Measurements from ENCODE around the gene PITRM1. TPM values are rescaled to one million over a fixed set of nuclear protein-coding genes. Genes with fewer than 3 reads are reported as not detected.
A peak's percentile ranks its signal among the peaks of the same experiment; 100 is the strongest.

Gene PITRM1
- total RNA-seq, 1 donor from 2014 or later: 110 TPM

DNA sequence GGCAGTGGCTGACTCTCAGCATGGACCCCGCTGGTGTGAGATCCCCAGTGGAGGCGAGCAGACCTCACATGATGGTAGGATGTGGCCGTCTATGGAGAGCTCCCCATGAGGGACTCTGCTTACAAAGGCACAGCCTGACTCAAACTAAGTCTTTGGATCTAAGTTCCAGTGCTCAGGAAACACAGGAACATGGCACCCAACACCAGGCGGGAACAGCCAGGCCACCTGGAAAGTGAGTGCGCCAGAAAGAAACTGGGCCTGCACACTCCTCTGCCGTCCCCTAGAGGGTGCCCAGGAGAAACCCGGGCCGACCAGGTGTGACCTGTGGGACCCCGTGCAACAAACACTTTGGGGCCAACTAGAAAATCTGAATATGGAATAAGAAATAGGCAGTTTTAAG, 10.0 kb downstream of the PITRM1 start:
- Histone ChIP-seq H3K9me3 (no peaks in the 10 kb centered on the region), H3K27ac (no peak overlapping the region), H3K27me3 (no peaks in the 10 kb centered on the region), H3K4me3 (no peak overlapping the region), H3K4me1 (no peaks in the 10 kb centered on the region), H3K36me3 (peaks cover 89 to 98% of the 10 kb centered on the region in 2 donors)
- intact Hi-C loops (cut with DNase I): no loop called here
- DNase-seq (ENCODE audit: low spot score in 2 of 2): peak in 1 of 2 donors; percentile 53
- TF ChIP-seq, protein P1, sequence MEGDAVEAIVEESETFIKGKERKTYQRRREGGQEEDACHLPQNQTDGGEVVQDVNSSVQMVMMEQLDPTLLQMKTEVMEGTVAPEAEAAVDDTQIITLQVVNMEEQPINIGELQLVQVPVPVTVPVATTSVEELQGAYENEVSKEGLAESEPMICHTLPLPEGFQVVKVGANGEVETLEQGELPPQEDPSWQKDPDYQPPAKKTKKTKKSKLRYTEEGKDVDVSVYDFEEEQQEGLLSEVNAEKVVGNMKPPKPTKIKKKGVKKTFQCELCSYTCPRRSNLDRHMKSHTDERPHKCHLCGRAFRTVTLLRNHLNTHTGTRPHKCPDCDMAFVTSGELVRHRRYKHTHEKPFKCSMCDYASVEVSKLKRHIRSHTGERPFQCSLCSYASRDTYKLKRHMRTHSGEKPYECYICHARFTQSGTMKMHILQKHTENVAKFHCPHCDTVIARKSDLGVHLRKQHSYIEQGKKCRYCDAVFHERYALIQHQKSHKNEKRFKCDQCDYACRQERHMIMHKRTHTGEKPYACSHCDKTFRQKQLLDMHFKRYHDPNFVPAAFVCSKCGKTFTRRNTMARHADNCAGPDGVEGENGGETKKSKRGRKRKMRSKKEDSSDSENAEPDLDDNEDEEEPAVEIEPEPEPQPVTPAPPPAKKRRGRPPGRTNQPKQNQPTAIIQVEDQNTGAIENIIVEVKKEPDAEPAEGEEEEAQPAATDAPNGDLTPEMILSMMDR (IDR thresholded peaks at IDR 0.05): no peak

DNA sequence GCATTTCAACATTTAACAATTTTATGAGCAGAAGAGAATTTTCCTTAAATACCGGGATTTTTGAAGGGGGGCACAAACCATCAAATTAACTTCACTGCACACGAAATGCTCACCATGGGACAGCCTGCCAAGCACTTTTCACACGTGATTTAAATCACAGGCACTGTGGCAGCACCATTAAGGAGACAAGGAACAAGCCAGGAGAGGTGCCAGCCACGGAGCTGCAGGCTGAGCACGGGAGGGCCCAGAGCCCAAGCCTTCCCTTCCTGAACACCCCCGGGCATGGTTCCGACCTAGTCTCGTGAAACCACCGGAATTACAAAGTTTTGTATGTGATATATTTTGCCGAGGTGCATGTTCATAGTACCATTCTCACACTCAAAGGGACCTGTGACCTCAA, 13.4 kb downstream of the PITRM1 start:
- no peak overlapping the region for H3K4me3 ChIP-seq
- H3K36me3 ChIP-seq: peaks cover 88 to 97% of the 10 kb centered on the region in 2 donors
- no peaks in the 10 kb centered on the region for H3K27me3 ChIP-seq
- no peaks in the 10 kb centered on the region for H3K4me1 ChIP-seq
- no peak for DNase-seq (ENCODE audit: low spot score in 2 of 2)
- no peaks in the 10 kb centered on the region for H3K9me3 ChIP-seq
- H3K27ac ChIP-seq: no peak overlapping the region
- TF ChIP-seq, protein P1 (IDR thresholded peaks at IDR 0.05): no peak
- intact Hi-C loops (cut with DNase I): no loop called here

DNA sequence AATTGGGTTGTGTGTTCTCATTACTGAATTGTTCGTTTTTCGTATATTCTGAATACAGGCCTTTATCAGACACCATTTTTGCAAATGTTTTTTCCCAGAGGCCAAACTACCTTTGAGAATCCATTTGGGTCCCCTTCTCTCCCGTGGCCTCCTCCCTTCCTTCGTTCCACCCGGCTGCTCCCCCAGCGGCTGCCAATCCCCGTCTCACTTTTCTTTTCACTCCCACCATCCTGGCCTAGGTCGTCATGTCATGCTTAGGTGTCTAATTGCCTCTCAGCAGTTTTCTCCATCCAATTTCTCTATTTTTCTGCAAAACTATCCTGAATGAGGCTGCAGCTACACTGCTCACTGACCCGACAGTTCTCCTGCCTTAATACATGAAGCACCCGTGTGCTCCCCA, 17.9 kb downstream of the PITRM1 start:
- intact Hi-C loops (cut with DNase I): no loop called here
- no peak overlapping the region for H3K27ac ChIP-seq
- H3K36me3 ChIP-seq: peaks cover 83 to 96% of the 10 kb centered on the region in 2 donors
- DNase-seq (ENCODE audit: low spot score in 2 of 2): no peak
- no peaks in the 10 kb centered on the region for H3K27me3 ChIP-seq
- no peaks in the 10 kb centered on the region for H3K9me3 ChIP-seq
- no peaks in the 10 kb centered on the region for H3K4me1 ChIP-seq
- TF ChIP-seq, protein P1 (IDR thresholded peaks at IDR 0.05): no peak
- H3K4me3 ChIP-seq: no peak overlapping the region

DNA sequence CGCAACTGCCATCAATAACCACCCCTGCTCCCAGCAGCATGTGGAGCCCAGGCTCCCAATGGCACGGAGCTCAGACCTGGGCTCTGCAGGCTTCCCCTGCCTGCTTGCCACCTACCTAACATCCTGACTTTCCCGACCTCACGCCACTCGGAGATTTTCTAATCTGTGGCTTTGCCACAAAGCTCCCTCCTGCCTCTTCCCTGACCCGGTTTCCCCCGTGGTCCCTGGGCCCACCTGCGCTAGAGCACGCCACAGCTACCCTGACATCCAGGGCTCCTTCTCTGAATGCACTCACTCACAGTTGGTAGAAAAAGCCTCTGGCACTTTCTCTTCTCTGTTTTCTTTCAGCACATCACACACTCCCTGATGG, 20.0 kb downstream of the PITRM1 start:
- peaks cover 81 to 96% of the 10 kb centered on the region in 2 donors for H3K36me3 ChIP-seq
- H3K9me3 ChIP-seq: no peaks in the 10 kb centered on the region
- H3K27ac ChIP-seq: no peak overlapping the region
- TF ChIP-seq, protein P1 (IDR thresholded peaks at IDR 0.05): no peak
- DNase-seq (ENCODE audit: low spot score in 2 of 2): peak in 1 of 2 donors; percentile 33
- no peaks in the 10 kb centered on the region for H3K4me1 ChIP-seq
- no peaks in the 10 kb centered on the region for H3K27me3 ChIP-seq
- intact Hi-C loops (cut with DNase I): no loop called here
- H3K4me3 ChIP-seq: no peak overlapping the region

DNA sequence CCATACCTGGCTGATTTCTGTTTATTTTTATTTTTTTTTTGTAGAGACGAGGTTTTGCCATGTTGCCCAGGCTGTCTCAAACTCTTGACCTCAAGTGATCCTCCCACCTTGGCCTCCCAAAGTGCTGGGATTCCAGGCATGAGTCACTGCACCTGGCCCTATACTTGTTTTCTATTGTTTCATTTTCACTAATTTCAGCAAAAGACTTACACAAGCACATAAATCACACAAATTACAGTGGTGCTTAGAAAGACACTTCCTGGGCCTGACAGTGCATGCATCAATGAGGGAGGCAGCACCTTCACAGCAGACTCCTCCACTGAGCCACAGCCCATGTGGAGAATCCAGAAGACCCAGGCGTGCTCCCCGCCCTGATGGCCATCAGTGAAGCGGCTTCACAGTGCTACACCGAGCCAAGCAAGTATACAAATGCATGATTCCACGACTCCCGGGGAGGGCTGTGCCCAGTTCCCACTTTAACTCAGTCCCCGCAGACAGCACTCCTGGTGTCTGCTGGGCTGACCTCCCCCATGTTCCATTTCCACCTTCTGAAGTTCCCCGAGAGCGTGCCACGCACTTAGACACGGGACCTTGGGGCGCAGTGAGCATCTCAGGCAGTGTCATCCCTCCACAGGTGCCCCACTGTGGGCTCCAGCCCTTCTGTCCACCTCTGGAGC, 20.6 kb downstream of the PITRM1 start:
- TF ChIP-seq, protein P1 (IDR thresholded peaks at IDR 0.05): no peak
- peak in 1 of 2 donors; percentile 61 for DNase-seq (ENCODE audit: low spot score in 2 of 2)
- intact Hi-C loops (cut with DNase I): no loop called here
- Histone ChIP-seq H3K27me3 (no peaks in the 10 kb centered on the region), H3K36me3 (peaks cover 81 to 97% of the 10 kb centered on the region in 2 donors), H3K4me1 (no peaks in the 10 kb centered on the region), H3K4me3 (no peak overlapping the region), H3K27ac (no peak overlapping the region), H3K9me3 (no peaks in the 10 kb centered on the region)
